Mesenchymal stem cell (in vitro differentiated cells and primary cell): ENCODE data around the gene HIVEP3.

Source experiments
- DNase-seq: peaks from one replicate; pipeline ENCODE4 v3.0.0-alpha.2; 2013
- H2AFZ ChIP-seq: one replicate; pipeline ENCODE4 v1.6.1; 2013; ENCODE audit warnings: low read depth, mild to moderate bottlenecking, control low read depth, inconsistent platforms, low read length, moderate library complexity
- H2AK5ac ChIP-seq: 2 replicates; pipeline ENCODE4 v1.6.1; 2013; ENCODE audit warnings: low read length, moderate library complexity, mild to moderate bottlenecking, inconsistent platforms; ENCODE audit not compliant: severe bottlenecking
- H2BK120ac ChIP-seq: one replicate; pipeline ENCODE4 v1.6.1; 2013; ENCODE audit warnings: low read depth, mild to moderate bottlenecking, inconsistent platforms, low read length, moderate library complexity
- H2BK12ac ChIP-seq, 2 experiments: one replicate each; pipeline ENCODE4 v1.6.1; 2013; ENCODE audit warnings: inconsistent platforms in 2 of 2, low read length in 2 of 2, mild to moderate bottlenecking in 2 of 2, moderate library complexity in 2 of 2, control low read depth in 1 of 2
- H2BK15ac ChIP-seq: one replicate; pipeline ENCODE4 v1.6.1; 2013; ENCODE audit warnings: mild to moderate bottlenecking, low read depth, inconsistent platforms; ENCODE audit not compliant: poor library complexity, severe bottlenecking
- H2BK5ac ChIP-seq: 2 replicates; pipeline ENCODE4 v1.6.1; 2013; ENCODE audit warnings: low read depth, mild to moderate bottlenecking, low read length, control low read depth, inconsistent platforms; ENCODE audit not compliant: poor library complexity, severe bottlenecking
- H3K14ac ChIP-seq, 2 experiments: one replicate each; pipeline ENCODE4 v1.6.1; 2013; ENCODE audit warnings: inconsistent platforms in 2 of 2, low read length in 2 of 2, control low read depth in 1 of 2, mild to moderate bottlenecking in 1 of 2, moderate library complexity in 1 of 2
- H3K18ac ChIP-seq, 2 experiments: one replicate each; pipeline ENCODE4 v1.6.1; 2013; ENCODE audit warnings: inconsistent platforms in 2 of 2, low read length in 2 of 2, control low read depth in 1 of 2, low read depth in 1 of 2, mild to moderate bottlenecking in 1 of 2
- H3K23ac ChIP-seq, 2 experiments: one replicate each; pipeline ENCODE4 v1.6.1; 2013; ENCODE audit warnings: inconsistent platforms in 2 of 2, low read length in 2 of 2, mild to moderate bottlenecking in 2 of 2, moderate library complexity in 2 of 2, control low read depth in 1 of 2
- H3K27ac ChIP-seq: 2 replicates; pipeline ENCODE4 v1.5.1; 2013; ENCODE audit warnings: mild to moderate bottlenecking, moderate library complexity, low read length, control low read depth, inconsistent platforms; ENCODE audit not compliant: poor library complexity, severe bottlenecking
- H3K27me3 ChIP-seq, 2 experiments: 2 replicates each; pipeline versions ENCODE4 v1.6.1 to v1.7.0; 2013; ENCODE audit warnings: low read length in 2 of 2, mild to moderate bottlenecking in 2 of 2, moderate library complexity in 2 of 2, control low read depth in 1 of 2, inconsistent platforms in 1 of 2; ENCODE audit not compliant: control insufficient read depth in 1 of 2, insufficient read depth in 1 of 2
- H3K36me3 ChIP-seq, 2 experiments: 2 replicates each; pipeline versions ENCODE4 v1.6.1 to v1.7.0; 2013; ENCODE audit warnings: low read length in 2 of 2, control low read depth in 1 of 2, inconsistent platforms in 1 of 2, low read depth in 1 of 2, mild to moderate bottlenecking in 1 of 2; ENCODE audit not compliant: insufficient read depth in 2 of 2, control insufficient read depth in 1 of 2
- H3K4ac ChIP-seq, 2 experiments: one replicate each; pipeline ENCODE4 v1.6.1; 2013; ENCODE audit warnings: inconsistent platforms in 2 of 2, low read length in 2 of 2, mild to moderate bottlenecking in 2 of 2, moderate library complexity in 2 of 2, control low read depth in 1 of 2, low read depth in 1 of 2
- H3K4me1 ChIP-seq: 2 replicates; pipeline ENCODE4 v1.6.1; 2013; ENCODE audit warnings: low read depth, low read length, control low read depth; ENCODE audit not compliant: control insufficient read depth, insufficient read depth
- H3K4me2 ChIP-seq: 2 replicates; pipeline ENCODE4 v1.6.1; 2013; ENCODE audit warnings: low read length, mild to moderate bottlenecking, inconsistent platforms; ENCODE audit not compliant: poor library complexity, severe bottlenecking
- H3K4me3 ChIP-seq, 2 experiments: 2 replicates each; pipeline versions ENCODE4 v1.5.1 to v1.7.0; 2013; ENCODE audit warnings: low read length in 2 of 2, mild to moderate bottlenecking in 2 of 2, control low read depth in 1 of 2, low read depth in 1 of 2; ENCODE audit not compliant: insufficient read depth in 1 of 2
- H3K79me1 ChIP-seq: replicated peaks from 2 replicates; pipeline ENCODE4 v1.6.1; 2013; ENCODE audit warnings: mild to moderate bottlenecking, control low read depth, low read length, inconsistent platforms; ENCODE audit not compliant: poor library complexity, severe bottlenecking
- H3K9ac ChIP-seq: 2 replicates; pipeline ENCODE4 v1.7.0; 2013; ENCODE audit warnings: mild to moderate bottlenecking, low read length, moderate library complexity
- H3K9me3 ChIP-seq: 2 replicates; pipeline ENCODE4 v1.7.0; 2013; ENCODE audit warnings: mild to moderate bottlenecking, low read length; ENCODE audit not compliant: control insufficient read depth
- H4K8ac ChIP-seq: one replicate; pipeline ENCODE4 v1.6.1; 2013; ENCODE audit warnings: inconsistent platforms, mild to moderate bottlenecking, low read length, moderate library complexity
- H4K91ac ChIP-seq: one replicate; pipeline ENCODE4 v1.6.1; 2013; ENCODE audit warnings: mild to moderate bottlenecking, low read length, inconsistent platforms
- WGBS: methylation state at CpG from one replicate; pipeline ENCODE4 v1.1.7; 2013; ENCODE audit warnings: mixed read lengths; 5-methylcytosine and 5-hydroxymethylcytosine counted together

The HIVEP3 gene

GRCh38 chr1:41807390-41807789 lies 111.3 kb downstream of the HIVEP3 start:
- no peak overlapping the region for H3K4ac ChIP-seq
- no peaks in the 10 kb centered on the region for H3K36me3 ChIP-seq
- peaks cover 30% of the 10 kb centered on the region for H3K79me1 ChIP-seq
- WGBS = 76% methylated on average over 6 of the region's 6 CpGs
- no peak overlapping the region for H2BK5ac ChIP-seq
- no peak overlapping the region for H3K9ac ChIP-seq
- no peak overlapping the region for H3K4me3 ChIP-seq
- no peak overlapping the region for H2BK12ac ChIP-seq
- no peak overlapping the region for H2BK120ac ChIP-seq
- DNase-seq = no peak
- no peak overlapping the region for H3K14ac ChIP-seq
- H3K27me3 ChIP-seq = no peaks in the 10 kb centered on the region
- H3K4me2 ChIP-seq = no peak overlapping the region
- H3K9me3 ChIP-seq = no peaks in the 10 kb centered on the region
- no peak overlapping the region for H4K8ac ChIP-seq
- H4K91ac ChIP-seq = no peak overlapping the region
- H3K4me1 ChIP-seq = peaks cover 14% of the 10 kb centered on the region
- H3K27ac ChIP-seq = no peak overlapping the region
- no peak overlapping the region for H2AFZ ChIP-seq
- no peak overlapping the region for H3K18ac ChIP-seq
- no peak overlapping the region for H2AK5ac ChIP-seq
- no peak overlapping the region for H3K23ac ChIP-seq
- H2BK15ac ChIP-seq = no peak overlapping the region

GRCh38 chr1:41806472-41807155 lies 112.1 kb downstream of the HIVEP3 start:
- Histone ChIP-seq H3K27me3 (no peaks in the 10 kb centered on the region), H3K9me3 (no peaks in the 10 kb centered on the region), H3K18ac (no peak overlapping the region), H3K36me3 (no peaks in the 10 kb centered on the region), H2AFZ (no peak overlapping the region), H3K14ac (no peak overlapping the region), H2BK5ac (no peak overlapping the region), H3K4me2 (no peak overlapping the region), H3K9ac (no peak overlapping the region), H2BK12ac (no peak overlapping the region), H3K4me3 (no peak overlapping the region), H2AK5ac (no peak overlapping the region), H3K4me1 (peaks cover 10% of the 10 kb centered on the region), H2BK15ac (no peak overlapping the region), H3K4ac (no peak overlapping the region), H3K23ac (no peak overlapping the region), H4K91ac (no peak overlapping the region), H3K27ac (no peak overlapping the region), H4K8ac (no peak overlapping the region), H3K79me1 (peaks cover 30% of the 10 kb centered on the region), H2BK120ac (no peak overlapping the region)
- WGBS = 90% methylated on average over 14 of the region's 17 CpGs
- no peak for DNase-seq

DNA sequence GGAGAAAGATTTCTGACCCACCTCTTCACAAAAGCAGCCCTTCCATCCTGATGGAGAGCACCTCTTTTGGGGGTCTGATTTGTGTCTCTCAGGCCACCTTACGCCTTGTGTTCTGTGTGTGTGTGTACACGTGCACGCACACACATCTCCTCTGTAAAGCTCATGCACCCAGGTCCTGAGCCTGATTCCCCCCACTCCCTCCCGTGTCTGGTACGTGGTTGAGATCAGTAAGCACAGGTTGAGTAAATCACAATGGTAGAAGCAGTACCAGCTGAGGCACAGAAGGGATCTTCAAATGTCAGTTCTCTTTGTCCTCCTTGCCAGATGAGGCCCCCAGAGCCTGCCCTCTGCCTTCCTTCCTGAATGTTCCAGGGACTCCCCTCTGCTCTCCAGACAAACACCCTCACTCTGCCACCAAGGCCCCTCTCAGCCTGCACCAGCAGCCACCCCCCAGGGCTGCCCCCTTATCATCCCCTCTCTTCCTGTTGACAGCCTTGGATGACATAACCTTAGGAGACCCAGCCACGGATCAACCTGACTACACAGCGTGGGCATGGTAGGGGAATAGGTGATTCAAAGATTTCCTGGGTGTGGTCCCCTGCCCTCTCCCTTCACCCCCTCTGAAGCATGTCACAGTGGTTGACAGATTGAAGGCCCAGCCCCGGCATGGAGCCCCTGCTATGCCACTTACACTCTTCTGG lies 112.8 kb downstream of the HIVEP3 start:
- H4K91ac ChIP-seq = no peak overlapping the region
- WGBS = 88% methylated on average over 7 of the region's 8 CpGs

DNA sequence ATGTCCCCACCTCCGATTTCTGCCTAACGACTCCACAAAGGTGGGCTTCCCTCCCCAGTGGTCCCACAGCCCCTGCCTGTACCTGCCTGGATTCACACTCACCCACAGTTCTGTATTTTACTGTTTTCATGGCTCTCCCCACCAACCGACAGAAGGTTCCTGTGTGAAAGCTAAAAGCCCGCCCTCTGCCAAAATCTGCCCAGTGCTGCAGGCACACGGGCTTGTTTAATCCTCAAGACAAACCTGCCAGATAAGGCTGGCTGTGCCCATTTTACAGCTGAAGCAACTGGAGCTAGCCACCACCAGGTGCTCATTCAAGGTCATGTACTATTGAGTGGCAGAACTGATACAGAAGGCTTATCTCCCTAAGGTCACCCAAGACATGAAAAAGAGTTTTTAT lies 114.5 kb downstream of the HIVEP3 start:
- Histone ChIP-seq H3K79me1 (peaks cover 33% of the 10 kb centered on the region), H3K27ac (no peak overlapping the region), H2AK5ac (no peak overlapping the region), H3K23ac (no peak overlapping the region), H2BK12ac (no peak overlapping the region), H3K4me2 (no peak overlapping the region), H3K4me1 (peaks cover 8% of the 10 kb centered on the region), H3K4ac (no peak overlapping the region), H3K4me3 (no peak overlapping the region), H2AFZ (no peak overlapping the region), H4K8ac (no peak overlapping the region), H2BK120ac (no peak overlapping the region), H3K9me3 (no peaks in the 10 kb centered on the region), H3K36me3 (no peaks in the 10 kb centered on the region), H3K27me3 (no peaks in the 10 kb centered on the region), H2BK15ac (no peak overlapping the region), H2BK5ac (no peak overlapping the region), H3K14ac (no peak overlapping the region), H3K18ac (no peak overlapping the region), H4K91ac (no peak overlapping the region), H3K9ac (no peak overlapping the region)
- 90% methylated on average over 5 of the region's 5 CpGs for WGBS
- no peak for DNase-seq

More for the DNA sequence above, 112.8 kb downstream of the HIVEP3 start:
- H3K36me3 ChIP-seq = no peaks in the 10 kb centered on the region
- DNase-seq = no peak
- H3K27ac ChIP-seq = no peak overlapping the region
- peaks cover 8% of the 10 kb centered on the region for H3K4me1 ChIP-seq
- no peak overlapping the region for H3K23ac ChIP-seq
- H3K9me3 ChIP-seq = no peaks in the 10 kb centered on the region
- no peak overlapping the region for H2BK15ac ChIP-seq
- H3K14ac ChIP-seq = no peak overlapping the region
- H3K4ac ChIP-seq = no peak overlapping the region
- no peak overlapping the region for H3K18ac ChIP-seq
- H3K4me3 ChIP-seq = no peak overlapping the region
- no peak overlapping the region for H2BK12ac ChIP-seq
- no peaks in the 10 kb centered on the region for H3K27me3 ChIP-seq
- no peak overlapping the region for H2AFZ ChIP-seq
- H2BK5ac ChIP-seq = no peak overlapping the region
- no peak overlapping the region for H2BK120ac ChIP-seq
- H3K9ac ChIP-seq = no peak overlapping the region
- no peak overlapping the region for H3K4me2 ChIP-seq
- no peak overlapping the region for H4K8ac ChIP-seq
- no peak overlapping the region for H2AK5ac ChIP-seq
- H3K79me1 ChIP-seq = peaks cover 30% of the 10 kb centered on the region
